Left lung (tissue), 10 donors: ENCODE measurements around the gene SLC39A1. TPM values are rescaled to one million over a fixed set of nuclear protein-coding genes. Genes with fewer than 3 reads are reported as not detected.
"Not testable (repeated sequence)": the region's sequence is repeated elsewhere in the genome, so short reads cannot be mapped to it uniquely, and the experiment has no call there.

Experiments
- ATAC-seq: fragments of 200-7000 bp; cut with Tn5 transposase; one replicate; pipeline ENCODE4 v1.9.1; 2020; ENCODE audit warnings: moderate library complexity
- DNase-seq, 4 donors: peaks; one replicate each; pipeline ENCODE4 v3.0.0-alpha.2; 2013 to 2020
- H3K27ac ChIP-seq, 2 donors: fragments of 200-600 bp; sonication (generic) in 1 of 2; one replicate each; pipeline versions ENCODE4 v1.5.0 to v1.8.0; 2020 to 2021
- H3K27me3 ChIP-seq, 2 donors: fragments of 200-600 bp; sonication (generic) in 1 of 2; one replicate each; pipeline versions ENCODE4 v1.5.0 to v1.8.0; 2020 to 2021
- H3K36me3 ChIP-seq, 2 donors: fragments of 200-600 bp; sonication (generic) in 1 of 2; one replicate each; pipeline versions ENCODE4 v1.5.0 to v1.8.0; 2020 to 2021
- H3K4me1 ChIP-seq, 2 donors: fragments of 200-600 bp; one replicate each; pipeline ENCODE4 v1.8.0; 2021
- H3K4me3 ChIP-seq, 2 donors: fragments of 200-600 bp; sonication (generic) in 1 of 2; one replicate each; pipeline versions ENCODE4 v1.5.0 to v1.8.0; 2020 to 2021; ENCODE audit warnings: mild to moderate bottlenecking in 1 of 2
- H3K9me3 ChIP-seq, 2 donors: fragments of 200-600 bp; sonication (generic) in 1 of 2; one replicate each; pipeline versions ENCODE4 v1.5.0 to v1.8.0; 2020 to 2021
- CTCF ChIP-seq, 2 donors: fragments of 200-600 bp; sonication (generic) in 1 of 2; IDR thresholded peaks; one replicate each; pipeline versions ENCODE4 v1.5.0 to v1.8.0; 2021; ENCODE audit warnings: antibody characterized with exemption in 2 of 2
- intact Hi-C, 2 donors: fragments of 100-400 bp; cut with DNase I; formaldehyde crosslinking; loops; one replicate each; pipeline versions ENCODE4 v1.11.2 to v1.14.2; 2022
- microRNA-seq, 2 donors: library from miRNA; unstranded; fragments of <30 nt; microRNA quantifications; one replicate each; pipeline ENCODE4, GENCODE V29; 2019
- polyA plus RNA-seq, 6 donors: library from polyadenylated mRNA; unstranded; fragments of 120-200 nt; gene quantifications; one replicate each; pipeline ENCODE4 v1.2.1, GENCODE V29; 2013; ENCODE audit not compliant: insufficient read length in 6 of 6
- total RNA-seq, 2 donors: library from RNA; stranded (reverse); fragmentation: NEBNext Ultra II Directional; extraction: Animal tissue kit (Norgen Biotek cat#: 25700); gene quantifications; one replicate each; pipeline ENCODE4 v1.2.1, GENCODE V29; 2021
- donor health status: DM: no; HTN: yes; CAD: no.
- donor health status: DM: no; HTN: no; CAD: no.

Gene SLC39A1
- total and polyA plus RNA-seq, 8 donors, result 59.1 to 185 (median 64.0) TPM

DNA sequence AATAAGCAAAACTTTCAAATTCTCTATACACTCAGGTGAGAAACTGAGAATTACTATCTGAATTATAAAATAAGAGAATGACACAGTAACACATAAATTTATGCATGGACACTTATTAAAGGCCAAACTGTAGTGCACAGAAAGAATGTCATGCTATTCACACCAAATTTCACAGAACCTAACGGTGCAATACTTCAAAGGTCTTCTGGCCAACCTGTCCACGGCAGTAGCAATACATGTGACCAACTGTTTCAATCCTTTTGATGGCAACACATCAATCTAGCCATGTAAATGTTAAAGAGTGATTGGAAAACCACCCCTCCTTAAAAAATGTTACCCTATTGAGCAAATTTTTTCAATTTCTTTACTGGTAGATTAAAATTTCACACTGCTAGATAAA lies 51.0 kb downstream of the SLC39A1 start:
- Histone ChIP-seq H3K4me3 (no peak overlapping the region), H3K27me3 (no peaks in the 10 kb centered on the region), H3K4me1 (peaks cover 0 to 3% of the 10 kb centered on the region in 2 donors), H3K27ac (no peak overlapping the region), H3K36me3 (peaks cover 0 to 11% of the 10 kb centered on the region in 2 donors), H3K9me3 (no peaks in the 10 kb centered on the region)
- ATAC-seq (no peak), DNase-seq (no peak)
- TF ChIP-seq CTCF (IDR thresholded peaks at IDR 0.05), result no peak
- intact Hi-C loops, result no loop called here

DNA sequence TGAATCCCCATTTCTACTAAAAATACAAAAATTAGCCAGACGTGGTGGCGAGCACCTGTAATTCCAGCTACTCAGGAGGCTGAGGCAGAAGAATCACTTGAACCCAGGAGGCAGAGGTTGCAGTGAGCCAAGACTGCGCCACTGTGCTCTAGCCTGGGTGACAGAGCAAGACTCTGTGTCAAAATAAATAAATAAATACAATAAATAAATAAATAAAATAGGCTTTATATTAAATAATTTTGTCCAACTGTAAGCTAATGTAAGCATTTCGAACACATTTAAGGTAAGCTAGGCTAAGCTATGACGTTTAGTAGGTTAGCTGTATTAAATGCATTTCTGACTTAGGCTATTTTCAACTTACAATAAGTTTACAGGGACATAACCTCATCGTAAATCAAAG lies 52.8 kb downstream of the SLC39A1 start:
- H3K27me3 ChIP-seq, H3K9me3 ChIP-seq, intact Hi-C loops, H3K4me3 ChIP-seq, H3K27ac ChIP-seq, DNase-seq, H3K4me1 ChIP-seq, ATAC-seq: not testable (repeated sequence)
- H3K36me3 ChIP-seq, result peaks cover 0 to 11% of the 10 kb centered on the region in 2 donors

Small RNA genes lying within 50 kb of the gene (microRNA-seq; reads per million reads assigned to microRNA genes)
- 0.41 to 0.84 reads per million in 2 donors for gene MIR6737

Other genes with a start within 250 kb of the SLC39A1 start
- gene INTS3, start 235.5 kb downstream of the SLC39A1 start, total RNA-seq, result 10 to 100 TPM; 50.5 to 57.5 TPM
- 100 to 1,000 TPM in 5 of 6 donors, 10 to 100 TPM in 1; 90.4 to 131 (median 118) TPM for gene INTS3, start 235.5 kb downstream of the SLC39A1 start, polyA plus RNA-seq
- 10 to 100 TPM; 56.5 to 68.6 TPM for gene SLC27A3, start 188.1 kb downstream of the SLC39A1 start, total RNA-seq
- gene SLC27A3, start 188.1 kb downstream of the SLC39A1 start, polyA plus RNA-seq, result 10 to 100 TPM; 32.4 to 50.3 (median 40.5) TPM
- gene GATAD2B, start 40.6 kb downstream of the SLC39A1 start, total RNA-seq, result 10 to 100 TPM; 36.8 to 41.5 TPM
- gene GATAD2B, start 40.6 kb downstream of the SLC39A1 start, polyA plus RNA-seq, result 10 to 100 TPM; 31.5 to 37.4 (median 32.3) TPM
- gene DENND4B, start 16.8 kb downstream of the SLC39A1 start, total RNA-seq, result 100 to 1,000 TPM in 1 of 2 donors, 10 to 100 TPM in 1; 49.5 to 106 TPM
- gene DENND4B, start 16.8 kb downstream of the SLC39A1 start, polyA plus RNA-seq, result 10 to 100 TPM; 41.3 to 63.3 (median 47.4) TPM
- 10 to 100 TPM; 39.7 to 54.3 TPM for gene CRTC2, start 4.9 kb downstream of the SLC39A1 start, total RNA-seq
- 10 to 100 TPM; 44.5 to 53.7 (median 47.1) TPM for gene CRTC2, start 4.9 kb downstream of the SLC39A1 start, polyA plus RNA-seq
- gene CREB3L4, start 4.4 kb upstream of the SLC39A1 start, total RNA-seq, result 1 to 10 TPM; 9.3 to 10.0 TPM
- 10 to 100 TPM; 32.6 to 44.3 (median 38.6) TPM for gene CREB3L4, start 4.4 kb upstream of the SLC39A1 start, polyA plus RNA-seq
- gene JTB, start 14.1 kb upstream of the SLC39A1 start, total RNA-seq, result 100 to 1,000 TPM; 142 to 148 TPM
- 10 to 100 TPM; 79.5 to 91.7 (median 83.2) TPM for gene JTB, start 14.1 kb upstream of the SLC39A1 start, polyA plus RNA-seq
- 100 to 1,000 TPM; 122 to 124 TPM for gene RAB13, start 22.8 kb upstream of the SLC39A1 start, total RNA-seq
- 100 to 1,000 TPM; 151 to 171 (median 161) TPM for gene RAB13, start 22.8 kb upstream of the SLC39A1 start, polyA plus RNA-seq
- 1,000 to 10,000 TPM; 1,116 to 1,380 TPM for gene RPS27, start 27.2 kb upstream of the SLC39A1 start, total RNA-seq
- gene RPS27, start 27.2 kb upstream of the SLC39A1 start, polyA plus RNA-seq, result 1,000 to 10,000 TPM; 3,226 to 4,397 (median 3,891) TPM
- under 1 TPM; 0.16 to 0.26 TPM for gene NUP210L, start 191.5 kb upstream of the SLC39A1 start, total RNA-seq
- gene NUP210L, start 191.5 kb upstream of the SLC39A1 start, polyA plus RNA-seq, result under 1 TPM; 0.09 to 0.27 (median 0.16) TPM
- gene TPM3, start 228.6 kb upstream of the SLC39A1 start, total RNA-seq, result 100 to 1,000 TPM; 318 to 406 TPM
- 100 to 1,000 TPM; 220 to 283 (median 238) TPM for gene TPM3, start 228.6 kb upstream of the SLC39A1 start, polyA plus RNA-seq
- not detected for gene CFAP141, start 242.8 kb upstream of the SLC39A1 start, total RNA-seq
- gene CFAP141, start 242.8 kb upstream of the SLC39A1 start, polyA plus RNA-seq, result 1 to 10 TPM in 5 of 6 donors, under 1 TPM in 1; 0.52 to 4.4 (median 2.2) TPM